HG03139 (cell line): ENCODE measurements around the gene SPDYA.
A peak's percentile ranks its signal among the peaks of the same experiment; 100 is the strongest.

ENCODE experiments used
- ATAC-seq: cut with Tn5 transposase; IDR thresholded peaks from one replicate; pipeline ENCODE4 v1.9.1; 2021; ENCODE audit not compliant: unreplicated experiment

SPDYA gene

GRCh38 chr2:28824207-28824606, 13.6 kb downstream of the SPDYA start:
- ATAC-seq = no peak

DNA sequence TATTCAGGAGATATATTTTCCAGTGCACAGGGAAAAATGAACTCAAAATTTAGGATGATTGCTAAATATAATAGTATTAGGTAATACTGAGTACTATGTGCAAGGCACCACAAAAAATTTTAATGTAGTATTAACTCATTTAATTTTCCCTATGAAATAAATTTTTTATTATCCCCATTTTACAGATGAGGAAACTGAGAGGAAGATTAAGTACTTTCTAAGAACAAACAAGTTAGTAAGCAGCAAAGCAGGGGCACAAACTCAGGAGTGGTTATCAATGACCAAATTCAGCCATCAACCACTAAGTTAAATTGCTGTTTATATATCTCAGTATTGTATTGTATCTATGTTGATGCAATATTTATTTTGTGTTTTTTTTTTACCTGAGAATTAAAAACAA, 14.2 kb downstream of the SPDYA start:
- ATAC-seq = no peak

DNA sequence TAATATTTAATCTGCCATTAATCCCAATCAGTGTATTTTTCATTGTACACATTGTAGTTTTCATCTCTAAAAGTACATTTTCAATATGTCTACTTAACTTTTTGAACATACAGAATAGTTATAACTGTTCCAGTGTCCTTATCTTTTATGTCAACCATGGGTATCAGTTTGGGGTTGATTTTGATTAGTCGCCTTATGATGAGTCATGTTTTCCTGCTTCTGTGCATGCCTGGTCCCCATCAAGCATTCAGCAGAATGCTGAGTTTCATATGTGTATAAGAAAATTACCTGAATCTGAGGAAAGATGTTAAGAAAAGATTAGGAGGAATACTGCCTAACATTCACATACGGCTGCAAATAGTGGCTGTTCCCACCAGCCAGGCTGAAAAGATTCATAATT, 17.7 kb downstream of the SPDYA start:
- ATAC-seq = no peak

DNA sequence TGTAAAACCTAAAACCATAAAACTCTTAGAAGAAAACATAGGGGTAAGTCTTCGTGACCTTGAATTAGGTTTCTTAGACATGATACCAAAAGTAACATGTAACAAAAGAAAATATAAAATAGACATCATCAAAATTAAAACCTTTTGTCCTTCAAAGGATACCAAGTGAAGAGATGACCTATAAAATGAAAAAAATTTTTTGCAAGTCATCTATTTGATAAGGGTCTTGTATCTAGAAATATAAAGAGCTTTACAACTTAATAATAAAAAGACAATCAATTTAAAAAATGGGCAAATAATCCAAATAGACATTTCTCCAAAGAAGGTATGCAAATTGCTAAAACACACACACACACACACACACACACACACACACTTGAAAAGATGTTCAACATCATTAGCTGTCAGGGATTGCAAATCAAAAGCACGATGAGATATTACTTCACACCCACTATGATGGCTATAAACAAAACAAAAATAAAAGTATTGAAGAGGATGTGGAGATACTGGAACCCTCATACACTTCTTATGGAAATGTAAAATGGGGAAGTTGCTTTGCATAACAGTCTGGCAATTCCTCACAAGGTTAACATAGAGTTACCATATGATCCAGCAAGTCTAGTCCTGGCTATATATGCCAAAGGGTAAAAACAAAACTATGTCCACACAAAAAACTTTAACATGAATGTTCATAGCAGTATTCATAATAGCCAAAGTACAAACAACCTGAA, 23.3 kb downstream of the SPDYA start:
- ATAC-seq = no peak

DNA sequence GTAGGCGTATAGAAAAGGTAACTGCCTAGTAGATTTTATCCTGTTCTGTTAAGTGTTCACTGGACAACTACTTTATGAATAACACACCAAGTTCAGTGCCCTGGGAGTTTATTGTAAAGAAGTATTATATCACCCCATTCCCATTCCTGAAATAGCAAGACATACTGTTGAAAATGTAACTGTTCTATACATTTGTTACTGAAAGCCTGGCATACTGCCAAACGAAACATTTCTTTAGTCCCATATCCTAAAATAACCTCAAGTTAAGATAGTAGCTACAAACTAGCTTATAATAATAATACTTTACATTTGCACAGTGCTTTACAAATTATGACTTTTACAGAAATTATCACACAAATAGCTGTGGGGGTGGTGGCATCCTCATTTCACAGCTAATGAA, 25.1 kb downstream of the SPDYA start:
- no peak for ATAC-seq

DNA sequence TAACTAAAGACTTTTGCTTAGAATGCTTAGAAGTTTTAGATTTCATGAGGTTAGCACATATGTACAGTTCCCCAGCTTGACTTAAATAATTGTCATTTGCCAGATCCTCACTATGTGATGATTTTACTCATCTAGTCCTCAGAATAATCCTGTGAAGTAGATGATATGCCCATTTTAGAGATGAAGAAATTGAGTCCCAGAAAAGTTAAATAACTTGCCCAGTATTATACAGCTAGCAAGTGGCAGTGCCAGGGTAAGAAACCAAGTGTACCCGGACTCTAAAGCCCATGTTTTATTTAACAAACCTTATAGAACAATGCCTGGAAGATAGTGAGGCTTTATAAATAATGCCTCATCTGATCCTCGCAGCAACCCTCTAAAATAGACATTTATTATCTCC, 28.3 kb downstream of the SPDYA start:
- ATAC-seq = no peak

DNA sequence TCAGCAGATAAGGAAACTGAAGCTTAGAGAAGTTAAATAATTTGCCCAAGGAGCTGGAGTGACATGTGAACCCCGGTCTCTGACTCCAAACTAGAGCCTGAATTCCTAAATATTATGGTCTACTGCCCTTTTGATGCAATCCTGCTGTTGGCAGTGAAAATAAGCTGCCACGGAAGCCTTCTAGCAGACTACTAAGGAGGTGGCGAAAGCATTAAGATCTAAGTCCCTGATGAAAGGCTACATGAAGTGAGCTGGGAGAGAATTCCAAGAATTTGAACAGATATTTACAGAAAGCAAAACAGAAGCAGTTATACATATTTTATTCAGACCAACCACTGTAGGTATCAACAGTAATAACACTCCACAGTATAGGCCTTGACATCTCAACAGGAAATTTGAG, 31.4 kb downstream of the SPDYA start:
- no peak for ATAC-seq

- ATAC-seq = no peak
Measured at GRCh38 chr2:28855193-28855592, 44.6 kb downstream of the SPDYA start.

- no peak for ATAC-seq
Measured at GRCh38 chr2:28855977-28856376, 45.3 kb downstream of the SPDYA start.

DNA sequence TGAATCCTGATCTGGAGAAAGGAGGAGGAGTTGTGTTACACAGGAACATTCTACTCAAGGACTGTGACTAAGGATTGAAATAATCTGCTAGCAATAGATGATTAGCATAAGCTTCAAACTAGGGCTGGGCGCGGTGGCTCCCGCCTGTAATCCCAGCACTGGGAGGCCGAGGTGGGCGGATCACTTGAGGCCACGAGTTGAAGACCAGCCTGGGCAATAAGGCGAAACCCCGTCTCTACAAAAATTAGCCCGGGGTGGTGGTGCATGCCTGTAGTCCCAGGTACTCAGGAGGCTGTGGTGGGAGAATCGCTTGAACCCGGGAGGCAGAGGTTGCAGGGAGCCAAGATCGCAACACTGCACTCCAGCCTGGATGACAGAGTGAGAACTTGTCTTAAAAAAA, 58.0 kb downstream of the SPDYA start:
- no peak for ATAC-seq

DNA sequence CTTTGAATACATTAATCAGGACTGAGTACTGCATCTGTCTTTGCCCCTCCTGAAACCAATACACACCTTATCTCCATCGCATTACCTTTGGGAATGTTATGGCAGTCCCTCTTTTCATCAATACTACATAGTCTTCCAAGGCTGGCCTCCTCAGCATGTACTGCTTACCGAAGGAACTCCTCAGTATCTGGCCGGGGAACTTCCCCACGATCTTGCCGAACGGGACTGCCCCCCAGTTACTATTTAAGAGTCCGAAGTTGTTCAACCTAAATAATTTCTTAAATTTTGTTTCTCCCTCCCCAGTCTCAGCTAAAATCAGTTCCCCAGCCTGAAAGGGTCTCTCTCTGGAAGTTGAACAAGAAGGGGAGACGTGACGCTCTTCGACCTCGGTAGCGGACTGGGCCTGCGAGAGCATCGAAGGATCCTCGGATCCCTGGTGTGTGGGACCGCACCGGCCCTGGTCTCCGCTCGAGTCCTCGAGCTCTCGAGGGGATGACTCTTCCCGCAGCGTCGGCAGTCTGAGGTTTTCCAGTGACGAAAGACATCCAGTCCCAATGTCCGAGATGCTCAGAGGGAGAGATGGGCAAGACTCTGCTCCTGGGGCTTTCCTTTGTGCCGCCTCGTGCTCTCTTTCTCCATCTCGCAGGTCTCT, 59.0 kb downstream of the SPDYA start:
- ATAC-seq = peak; percentile 20

GRCh38 chr2:28870146-28870891, 59.7 kb downstream of the SPDYA start, which contains the start of gene TRMT61B:
Gene TRMT61B (minus strand): TSS chr2:28870309. CDS start chr2:28870277, 32 bp downstream.
- ATAC-seq = peak; percentile 88

DNA sequence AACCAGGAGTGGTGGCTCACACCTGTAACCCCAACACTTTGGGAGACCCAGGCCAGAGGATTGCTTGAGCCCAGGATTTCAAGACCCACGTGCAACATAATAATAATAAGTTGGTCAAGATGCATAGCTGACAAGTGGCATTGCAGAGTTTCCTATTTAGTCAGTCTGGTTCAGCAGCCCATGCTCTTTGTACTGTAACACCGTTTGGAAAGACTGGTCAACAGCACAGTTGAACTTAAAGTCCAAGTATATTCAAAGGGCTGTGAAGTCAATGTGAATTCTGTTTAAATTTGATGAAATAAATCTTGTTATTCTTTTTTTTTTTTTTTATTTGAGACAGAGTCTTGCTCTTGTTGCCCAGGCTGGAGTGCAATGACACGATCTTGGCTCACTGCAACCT, 61.0 kb downstream of the SPDYA start:
- ATAC-seq = no peak

GRCh38 chr2:28880193-28880592, 69.6 kb downstream of the SPDYA start:
- ATAC-seq = no peak

GRCh38 chr2:28893488-28893887, 82.9 kb downstream of the SPDYA start:
- no peak for ATAC-seq

DNA sequence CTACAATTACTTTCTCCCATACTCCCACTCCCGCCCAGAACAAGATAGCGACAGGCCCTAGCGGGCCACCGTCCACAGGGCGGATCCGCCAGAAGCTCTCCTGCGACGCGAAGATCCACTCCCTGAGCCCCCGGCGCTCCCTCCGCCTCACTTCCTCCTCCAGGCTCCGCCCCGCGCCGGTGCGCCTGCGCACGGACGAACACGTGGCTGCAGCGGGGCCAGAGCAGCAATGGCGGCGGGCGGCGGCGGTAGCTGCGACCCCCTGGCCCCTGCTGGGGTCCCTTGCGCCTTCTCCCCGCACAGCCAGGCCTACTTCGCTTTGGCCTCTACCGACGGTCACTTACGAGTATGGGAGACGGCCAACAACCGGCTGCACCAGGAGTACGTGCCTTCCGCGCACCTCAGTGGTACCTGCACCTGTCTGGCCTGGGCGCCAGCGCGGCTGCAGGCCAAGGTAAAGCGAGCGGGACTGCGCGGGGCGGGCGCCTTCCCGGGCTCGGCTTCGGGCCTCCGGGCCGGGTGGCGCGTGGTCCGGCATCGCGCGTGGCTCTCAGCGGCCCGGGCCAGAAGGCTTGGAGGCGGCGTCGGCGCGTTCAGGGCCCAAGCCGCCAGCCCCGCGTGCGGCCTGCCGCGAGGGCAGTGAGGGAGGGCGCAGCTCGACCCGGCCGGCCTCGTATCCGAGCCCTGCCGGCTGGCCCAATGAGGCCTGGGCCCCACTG, 84.0 kb downstream of the SPDYA start, which contains the start of gene WDR43:
Gene WDR43, plus strand, starts transcription at position 198 of the 719 bp plus-strand sequence. Its CDS starts 32 bp downstream, at position 230.
- ATAC-seq = peak; percentile 89

DNA sequence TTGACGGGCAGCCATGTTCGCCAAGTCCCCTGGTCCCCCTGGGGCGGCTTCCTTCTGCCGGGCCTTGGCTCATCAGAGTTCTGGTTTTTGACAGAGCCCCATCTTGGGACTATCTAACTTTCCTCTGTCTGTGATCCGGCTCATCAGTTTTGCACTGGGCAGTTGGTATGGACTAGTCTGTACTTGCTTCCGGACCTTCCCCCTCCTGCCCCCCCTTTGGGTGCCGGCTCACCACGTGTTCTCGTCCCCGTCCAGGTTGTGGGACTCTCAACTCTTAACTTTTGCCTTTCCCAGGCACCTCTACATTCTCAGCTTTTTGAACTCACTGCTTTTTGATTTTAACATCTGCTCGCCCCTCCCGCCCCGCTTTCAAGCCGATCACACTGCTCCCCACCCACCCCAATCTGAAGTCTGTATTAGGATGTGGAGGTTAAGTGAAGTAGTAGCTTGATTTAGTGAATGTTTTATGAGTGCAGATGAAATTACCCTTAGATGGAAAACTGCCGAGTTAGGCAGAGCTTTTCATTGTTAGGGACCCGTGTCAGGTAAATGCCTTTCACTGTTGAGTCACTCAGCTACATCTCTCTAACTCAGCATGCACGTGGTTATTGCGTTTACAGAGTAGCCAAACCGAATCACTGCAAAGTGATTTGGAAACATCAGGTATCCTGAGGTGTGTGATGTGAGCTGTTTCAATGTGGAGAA, 84.7 kb downstream of the SPDYA start:
- ATAC-seq = peak; percentile 19

DNA sequence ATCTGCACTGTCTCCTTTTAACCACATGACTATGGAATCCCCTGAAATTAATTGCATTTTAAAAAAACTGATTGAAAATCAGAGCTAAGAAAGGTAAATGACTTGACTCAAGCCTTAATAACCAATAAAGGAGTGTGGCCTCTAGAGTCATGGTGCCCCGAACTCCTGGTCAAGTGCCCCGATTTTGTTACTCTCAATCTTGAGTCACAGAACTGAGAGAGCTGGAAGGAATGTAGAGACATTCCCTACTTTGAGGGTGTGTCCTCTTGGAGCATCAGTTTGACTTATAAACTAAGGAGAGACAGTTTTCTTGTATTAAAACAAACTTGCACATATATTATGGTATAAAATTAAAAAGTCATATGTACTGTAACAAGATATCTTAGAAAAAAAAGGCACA, 86.3 kb downstream of the SPDYA start:
- no peak for ATAC-seq

GRCh38 chr2:28898048-28898447, 87.4 kb downstream of the SPDYA start:
- ATAC-seq = no peak
